DMS 273 (cell line): ENCODE data around the gene LAMB1.
"Not testable (repeated sequence)": the region's sequence is repeated elsewhere in the genome, so short reads cannot be mapped to it uniquely, and the experiment has no call there.

Experiments
- DNase-seq: peaks from one replicate; lab custom pipeline; 2025; ENCODE audit not compliant: unreplicated experiment; lab: John Stamatoyannopoulos, UW

The LAMB1 gene

DNA sequence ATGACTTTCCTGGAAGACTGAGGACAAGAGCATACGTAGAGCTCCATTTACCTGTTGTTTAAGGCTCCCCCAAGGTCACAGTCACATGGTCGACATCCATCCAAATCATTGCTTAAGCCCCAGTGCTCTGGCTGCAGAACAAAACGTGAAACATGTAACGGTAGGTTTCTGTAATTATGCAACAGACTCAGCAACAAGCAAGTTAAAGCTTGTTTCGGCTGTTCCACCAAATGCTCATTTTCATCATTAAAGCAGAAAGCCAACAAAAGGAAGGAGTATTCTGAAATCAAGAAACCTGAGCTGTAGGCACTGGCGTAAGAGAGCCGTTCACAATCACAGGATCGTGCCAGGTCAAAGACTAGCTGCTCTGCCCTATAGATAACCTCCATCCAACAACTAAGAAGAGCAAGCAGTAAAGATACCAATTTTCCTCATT, 30.0 kb downstream of the LAMB1 start:
- DNase-seq = peak; percentile 84

- peak; percentile 52 for DNase-seq
Observed at GRCh38 chr7:107972075-107972482, 30.9 kb downstream of the LAMB1 start.

DNA sequence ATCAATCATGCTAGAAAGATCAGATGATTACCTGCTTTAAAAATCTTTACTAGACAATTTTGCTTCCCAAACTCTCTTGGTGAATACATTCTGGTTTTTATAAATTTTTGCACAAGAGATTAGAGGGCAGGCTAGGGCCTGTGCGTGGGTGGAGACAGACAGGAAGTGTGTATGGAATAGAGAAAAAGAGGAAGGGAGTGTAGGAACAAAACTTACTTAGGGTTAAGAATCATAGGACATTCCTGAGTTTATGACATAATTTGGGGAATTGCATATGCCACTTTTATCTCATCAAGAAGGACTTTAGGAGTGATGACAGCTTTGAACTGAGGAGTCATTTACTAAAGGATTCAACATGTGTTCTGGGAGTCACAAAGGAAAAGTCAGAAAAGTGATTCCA, 31.3 kb downstream of the LAMB1 start:
- no peak for DNase-seq

DNA sequence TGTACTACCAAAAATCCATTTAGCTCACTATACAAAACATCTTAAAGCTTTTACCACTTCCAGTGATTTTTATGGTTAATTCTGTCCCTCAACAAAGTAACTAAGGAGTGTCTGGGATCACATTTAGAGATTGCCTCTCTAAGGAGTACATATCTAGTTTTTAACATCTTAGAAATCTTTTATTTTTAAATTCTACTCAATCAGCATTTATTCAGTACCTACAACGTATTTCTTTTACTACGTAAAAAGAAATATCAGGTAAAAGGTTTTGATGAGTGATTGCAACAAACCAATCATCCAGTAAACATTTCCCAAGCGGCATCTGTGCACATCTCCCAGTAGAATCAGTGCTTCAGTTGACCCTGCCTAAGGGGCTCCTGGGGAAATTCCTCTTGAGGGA, 31.9 kb downstream of the LAMB1 start:
- no peak for DNase-seq

- DNase-seq = no peak
Observed at GRCh38 chr7:107969856-107970255, 33.1 kb downstream of the LAMB1 start.

DNA sequence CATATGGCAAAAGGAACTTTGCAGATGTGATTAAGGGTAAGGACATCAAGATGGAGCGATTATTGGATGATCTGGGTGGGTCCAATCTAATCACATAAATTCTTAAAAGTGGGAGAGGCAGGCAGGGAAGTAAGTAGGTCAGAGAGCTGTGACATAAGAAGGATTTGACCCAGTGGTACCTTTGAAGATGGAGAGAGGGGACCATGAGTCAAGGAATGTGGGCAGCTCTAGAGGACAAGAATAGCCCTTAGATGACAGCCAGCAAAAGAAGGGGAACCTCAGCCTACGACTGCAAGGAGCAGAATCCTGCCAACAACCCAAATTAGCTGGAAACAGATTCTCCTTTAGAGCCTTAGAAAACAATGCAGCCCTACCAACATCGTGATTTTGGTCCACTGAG, 34.5 kb downstream of the LAMB1 start:
- no peak for DNase-seq

DNA sequence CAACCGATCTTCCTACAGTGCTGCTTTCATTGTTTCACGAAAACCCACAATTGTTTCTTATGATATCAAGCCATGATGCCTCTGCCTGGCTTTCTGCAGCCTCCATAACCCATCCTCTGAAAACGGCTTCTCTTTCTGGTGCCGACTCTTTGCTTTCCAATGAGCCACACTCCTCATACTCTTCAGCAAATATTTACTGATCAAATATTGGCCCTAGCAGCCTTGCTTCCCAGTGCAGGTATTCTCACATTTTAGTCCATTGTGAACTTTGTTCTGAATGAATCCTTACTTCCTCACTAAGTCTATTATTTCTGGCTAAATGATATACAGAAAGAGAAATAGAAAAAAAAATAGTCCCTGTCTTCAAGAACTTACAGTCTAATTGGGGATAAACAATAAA, 35.5 kb downstream of the LAMB1 start:
- DNase-seq = no peak

DNA sequence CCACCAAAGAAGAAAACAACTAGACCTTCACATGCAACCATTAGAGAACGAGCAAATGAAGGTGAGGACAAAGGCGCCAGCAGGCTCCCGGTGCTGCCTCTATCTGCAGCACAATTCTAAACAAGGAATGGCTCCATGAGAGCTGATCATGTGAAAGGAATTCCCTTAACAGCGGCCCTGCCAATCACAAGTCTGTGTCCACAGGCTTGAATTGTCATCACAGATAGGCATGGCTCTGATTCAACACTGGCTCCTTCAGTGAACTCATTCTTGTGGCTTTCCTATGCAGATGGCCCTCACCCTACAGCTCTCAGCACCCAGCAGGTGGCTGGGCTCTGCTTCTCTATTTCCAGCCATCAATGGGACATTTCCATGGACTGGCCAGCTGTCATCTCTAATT, 36.2 kb downstream of the LAMB1 start:
- peak; percentile 86 for DNase-seq

GRCh38 chr7:107964510-107964909, 38.5 kb downstream of the LAMB1 start:
- no peak for DNase-seq

- DNase-seq = no peak
Observed at GRCh38 chr7:107962817-107963216, 40.1 kb downstream of the LAMB1 start.

- DNase-seq = peak; percentile 45
Observed at GRCh38 chr7:107961405-107961804, 41.6 kb downstream of the LAMB1 start.

DNA sequence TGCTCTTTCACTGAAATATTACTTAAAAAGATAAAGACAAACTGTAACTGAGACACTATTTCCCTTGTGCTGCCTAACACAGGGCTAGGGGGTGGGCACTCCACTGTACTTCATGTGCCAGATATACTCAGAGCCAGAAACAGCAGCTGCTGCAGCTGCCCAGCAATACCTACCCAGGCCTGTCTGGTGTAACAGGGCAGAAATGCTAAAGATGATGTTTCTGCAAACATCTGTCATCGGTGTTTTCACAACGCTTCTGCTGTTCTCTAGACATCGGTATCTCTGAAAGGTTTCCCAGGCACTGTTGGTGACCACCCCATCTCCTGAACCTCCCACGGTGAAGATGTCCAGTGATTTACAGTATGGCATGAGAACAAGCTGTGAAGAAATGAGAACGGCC, 42.7 kb downstream of the LAMB1 start:
- DNase-seq = peak; percentile 69

- DNase-seq = no peak
Observed at GRCh38 chr7:107959527-107959898, 43.4 kb downstream of the LAMB1 start.

DNA sequence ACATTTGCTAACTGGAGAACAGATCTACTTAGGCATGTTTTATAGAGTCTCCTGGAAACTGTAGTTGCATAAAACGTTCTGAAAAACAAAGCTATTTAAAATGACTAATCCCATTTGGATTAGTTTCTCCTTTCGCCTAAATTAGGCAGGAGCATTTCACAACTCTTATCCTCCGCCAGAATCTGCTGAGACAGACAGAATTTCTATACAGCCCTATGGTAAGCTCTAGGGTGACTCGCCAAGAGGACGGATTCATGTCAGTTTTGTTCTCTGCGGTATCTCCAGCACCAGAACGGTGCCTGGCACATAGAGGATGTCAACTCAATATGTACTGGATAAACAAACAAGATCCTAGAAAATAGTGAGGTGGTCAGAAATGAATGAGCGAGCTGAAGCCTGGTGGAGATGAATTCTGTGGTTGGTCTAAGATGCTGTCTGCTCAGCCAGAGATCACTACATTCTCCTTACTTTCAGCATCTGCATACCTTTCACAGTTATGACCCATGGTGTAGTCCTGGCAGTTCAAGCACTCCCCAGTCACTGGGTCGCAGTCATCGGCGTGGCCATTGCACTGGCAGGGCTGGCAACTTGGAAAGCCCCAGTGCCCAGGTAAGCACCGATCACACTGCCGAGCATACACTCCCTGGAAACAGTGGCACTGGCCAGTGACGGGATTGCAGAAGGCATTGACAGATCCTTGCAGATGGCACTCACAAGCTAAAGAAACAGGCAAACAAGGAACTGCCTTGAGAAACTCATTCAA, 44.0 kb downstream of the LAMB1 start:
- no peak for DNase-seq

GRCh38 chr7:107957436-107957835, 45.5 kb downstream of the LAMB1 start:
- DNase-seq = no peak

DNA sequence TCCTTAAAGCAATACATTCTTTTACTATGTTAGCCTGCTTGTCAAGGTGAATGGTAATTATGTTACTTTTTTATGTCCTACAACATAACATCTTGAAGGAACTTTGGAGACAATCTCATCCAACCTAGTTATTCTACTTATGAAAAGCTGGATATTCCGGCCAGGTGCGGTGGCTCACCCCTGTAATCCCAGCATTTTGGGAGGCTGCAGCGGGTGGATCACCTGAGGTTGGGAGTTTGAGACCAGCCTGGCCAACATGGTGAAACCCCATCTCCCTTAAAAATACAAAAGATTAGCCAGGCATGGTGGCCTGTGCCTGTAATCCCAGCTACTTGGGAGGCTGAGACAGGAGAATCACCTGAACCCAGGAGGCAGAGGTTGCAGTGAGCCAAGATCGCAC, 46.0 kb downstream of the LAMB1 start:
- not testable (repeated sequence) for DNase-seq

GRCh38 chr7:107955394-107955793, 47.6 kb downstream of the LAMB1 start:
- DNase-seq = no peak

GRCh38 chr7:107953924-107954303, 49.0 kb downstream of the LAMB1 start:
- no peak for DNase-seq

GRCh38 chr7:107953265-107953923, 49.6 kb downstream of the LAMB1 start:
- DNase-seq = no peak

GRCh38 chr7:107951896-107952295, 51.1 kb downstream of the LAMB1 start:
- DNase-seq = no peak

DNA sequence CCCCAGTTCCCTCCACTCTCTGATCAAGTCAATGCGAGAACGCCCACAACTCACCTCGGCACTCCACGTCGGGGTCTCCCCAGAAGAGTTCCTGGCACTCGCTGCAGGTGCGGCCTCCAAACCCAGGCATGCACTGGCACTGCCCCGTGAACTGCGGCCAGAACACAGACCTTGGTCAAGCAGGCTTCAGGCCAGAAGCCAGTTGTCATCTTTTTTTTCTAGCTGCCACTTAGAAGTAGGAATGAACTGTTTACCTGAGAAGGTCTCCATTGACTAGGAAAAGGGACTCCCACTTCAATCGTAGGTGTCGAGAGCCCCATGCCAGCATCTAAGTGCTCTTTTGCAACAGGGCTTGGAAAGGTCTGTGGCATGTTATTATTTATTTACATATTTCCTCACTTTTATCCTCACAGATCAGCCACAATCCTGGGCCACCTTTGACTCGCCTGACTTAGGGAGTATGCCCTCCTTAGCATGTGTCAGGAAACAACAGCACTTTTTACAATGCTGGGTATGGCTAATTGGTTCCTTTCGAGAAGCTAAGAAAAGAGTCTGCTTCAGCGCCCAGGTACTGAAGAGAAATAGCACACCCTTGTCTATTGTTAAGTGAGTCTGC, 51.7 kb downstream of the LAMB1 start:
- DNase-seq = no peak

DNA sequence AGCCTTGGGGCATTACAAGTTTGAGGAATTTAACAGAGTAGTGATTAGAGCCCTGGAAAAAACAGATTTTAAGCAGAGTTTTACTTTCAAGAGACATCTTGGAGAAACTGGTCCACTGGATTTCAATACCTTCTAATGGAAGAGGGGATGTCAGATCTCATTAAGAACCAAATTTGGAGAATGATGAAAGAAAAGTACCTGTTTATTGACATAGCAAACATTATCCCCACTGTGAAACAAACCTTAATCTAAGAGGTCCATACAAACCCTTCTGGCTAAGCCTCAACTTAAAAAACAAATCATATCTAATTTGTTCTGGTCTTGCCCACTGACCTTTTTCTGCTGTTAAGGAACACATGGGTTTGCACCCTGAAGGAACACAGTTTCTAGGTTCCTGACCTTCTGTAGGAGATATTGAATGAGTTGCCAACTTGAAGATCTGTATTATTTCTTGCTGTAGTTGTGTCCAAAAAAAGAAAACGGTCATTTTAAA, 53.5 kb downstream of the LAMB1 start:
- no peak for DNase-seq
